ENCODE measurements around the gene TTLL4. TPM values are rescaled to one million over a fixed set of nuclear protein-coding genes. Genes with fewer than 3 reads are reported as not detected.

TTLL4 gene
- total RNA-seq, 2 experiments from 2014 or later: 33.7 to 46.6 TPM

DNA sequence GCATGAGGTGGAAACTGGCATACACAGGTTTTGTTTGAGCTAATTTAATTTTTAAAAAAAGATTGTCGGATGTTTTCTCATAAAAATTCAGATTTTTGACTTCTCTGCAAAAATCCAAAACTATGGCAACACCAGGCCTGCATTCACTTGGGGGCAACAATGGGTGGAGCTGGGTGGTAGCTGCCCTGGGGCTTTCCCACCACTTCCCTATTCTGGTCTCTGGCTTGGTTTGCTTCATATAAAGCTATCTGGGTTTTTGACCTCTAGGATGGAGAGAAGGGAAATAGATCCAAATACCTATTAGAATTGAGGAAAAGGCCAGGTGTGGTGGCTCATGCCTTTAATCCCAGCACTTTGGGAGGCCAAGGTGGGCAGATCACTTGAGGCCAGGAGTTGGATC is 65.9 kb downstream of the TTLL4 start:
- H3K4me3 Mint-ChIP-seq: no peak overlapping the region
- no peak overlapping the region for H3K27ac Mint-ChIP-seq
- peaks cover 9% of the 10 kb centered on the region for H3K9me3 Mint-ChIP-seq (ENCODE audit: low read depth)
- no peaks in the 10 kb centered on the region for H3K4me1 Mint-ChIP-seq
- intact Hi-C loops (cut with DNase I, micrococcal nuclease): no loop called here
- H3K27me3 Mint-ChIP-seq: peaks cover 20% of the 10 kb centered on the region
- POLR2A ChIA-PET: no interaction called here
- peaks cover 18% of the 10 kb centered on the region for H3K36me3 Mint-ChIP-seq (ENCODE audit: low read depth)
- ATAC-seq (no peak), DNase-seq (no peak)
- CTCF ChIA-PET: interaction anchor here (0.6 to 0.8 kb wide), 2 partner anchors 12 to 933 kb away, joined by 3 to 4 read pairs; no protein-coding TSS in a partner anchor

DNA sequence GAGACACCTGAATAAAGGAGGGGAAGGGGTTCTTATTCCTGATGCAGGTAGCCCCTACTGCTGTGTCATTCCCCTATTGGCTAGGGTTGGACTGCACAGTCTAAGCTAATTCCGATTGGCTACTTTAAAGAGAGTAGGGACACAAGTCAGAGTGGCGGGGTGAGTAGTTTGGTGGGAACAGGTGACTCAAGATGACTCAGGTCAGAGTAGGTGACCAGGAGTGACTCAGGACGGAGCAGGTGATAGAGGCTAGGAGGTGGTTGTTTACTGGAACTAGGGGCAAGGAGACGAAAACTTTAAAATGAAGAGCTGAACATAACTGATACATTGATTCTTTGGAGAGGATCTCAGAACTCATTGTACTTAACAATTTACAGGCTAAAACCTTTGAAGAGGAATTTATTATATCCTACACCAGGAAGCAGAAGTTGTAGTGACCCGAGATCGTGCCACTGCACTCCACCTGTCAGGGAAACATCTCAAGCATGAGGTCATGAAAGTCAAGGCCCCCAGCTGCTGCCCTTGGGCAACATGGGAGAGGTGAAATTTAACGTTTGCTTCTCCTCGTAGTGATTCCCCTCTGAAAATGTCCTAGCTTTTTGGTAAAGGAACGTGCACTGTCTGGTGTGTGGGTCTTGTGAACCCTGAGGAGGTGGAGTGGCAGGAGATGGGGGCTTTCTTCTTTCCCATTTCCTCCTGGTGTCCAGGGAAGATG is 66.8 kb downstream of the TTLL4 start:
- Mint-ChIP-seq H3K4me1 (no peaks in the 10 kb centered on the region), H3K9me3 (ENCODE audit: low read depth) (peaks cover 9% of the 10 kb centered on the region), H3K27me3 (peaks cover 22% of the 10 kb centered on the region), H3K36me3 (ENCODE audit: low read depth) (peaks cover 12% of the 10 kb centered on the region), H3K4me3 (no peak overlapping the region), H3K27ac (no peak overlapping the region)
- CTCF ChIA-PET: interaction anchor here (0.6 to 0.9 kb wide), 2 partner anchors 9 to 266 kb away, joined by 3 read pairs; no protein-coding TSS in a partner anchor
- POLR2A ChIA-PET: no interaction called here
- ATAC-seq (no peak), DNase-seq (no peak)
- intact Hi-C loops (cut with DNase I, micrococcal nuclease): no loop called here

DNA sequence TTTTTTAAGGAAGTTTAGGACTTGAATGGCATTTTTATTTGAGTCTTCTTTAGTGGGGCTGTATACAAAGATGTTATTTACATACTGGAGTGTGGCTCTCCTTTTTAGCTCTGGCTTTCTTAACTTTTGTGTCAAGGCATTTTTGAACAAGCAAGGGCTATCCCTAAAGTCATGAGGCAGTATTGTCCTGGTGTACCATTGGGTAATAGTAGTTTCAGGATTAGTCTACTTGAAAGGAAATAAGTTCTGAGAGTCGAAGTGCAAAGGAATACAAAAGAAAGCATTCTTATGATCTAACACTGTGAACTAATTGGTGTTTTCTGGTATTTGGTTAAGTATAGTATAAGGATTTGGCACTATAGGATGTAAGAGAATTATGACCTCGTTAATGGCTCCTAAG is 69.4 kb downstream of the TTLL4 start:
- Mint-ChIP-seq H3K4me3 (no peak overlapping the region), H3K36me3 (ENCODE audit: low read depth) (peaks cover 10% of the 10 kb centered on the region), H3K4me1 (no peaks in the 10 kb centered on the region), H3K9me3 (ENCODE audit: low read depth) (peaks cover 9% of the 10 kb centered on the region), H3K27ac (no peak overlapping the region), H3K27me3 (peaks cover 35% of the 10 kb centered on the region)
- CTCF ChIA-PET: interaction anchor here (0.8 to 1.0 kb wide), 3 partner anchors 15 to 93 kb away, joined by 3 to 4 read pairs (median 3); no protein-coding TSS in a partner anchor
- ATAC-seq: no peak
- no peak for DNase-seq
- intact Hi-C loops (cut with DNase I, micrococcal nuclease): no loop called here
- POLR2A ChIA-PET: no interaction called here

DNA sequence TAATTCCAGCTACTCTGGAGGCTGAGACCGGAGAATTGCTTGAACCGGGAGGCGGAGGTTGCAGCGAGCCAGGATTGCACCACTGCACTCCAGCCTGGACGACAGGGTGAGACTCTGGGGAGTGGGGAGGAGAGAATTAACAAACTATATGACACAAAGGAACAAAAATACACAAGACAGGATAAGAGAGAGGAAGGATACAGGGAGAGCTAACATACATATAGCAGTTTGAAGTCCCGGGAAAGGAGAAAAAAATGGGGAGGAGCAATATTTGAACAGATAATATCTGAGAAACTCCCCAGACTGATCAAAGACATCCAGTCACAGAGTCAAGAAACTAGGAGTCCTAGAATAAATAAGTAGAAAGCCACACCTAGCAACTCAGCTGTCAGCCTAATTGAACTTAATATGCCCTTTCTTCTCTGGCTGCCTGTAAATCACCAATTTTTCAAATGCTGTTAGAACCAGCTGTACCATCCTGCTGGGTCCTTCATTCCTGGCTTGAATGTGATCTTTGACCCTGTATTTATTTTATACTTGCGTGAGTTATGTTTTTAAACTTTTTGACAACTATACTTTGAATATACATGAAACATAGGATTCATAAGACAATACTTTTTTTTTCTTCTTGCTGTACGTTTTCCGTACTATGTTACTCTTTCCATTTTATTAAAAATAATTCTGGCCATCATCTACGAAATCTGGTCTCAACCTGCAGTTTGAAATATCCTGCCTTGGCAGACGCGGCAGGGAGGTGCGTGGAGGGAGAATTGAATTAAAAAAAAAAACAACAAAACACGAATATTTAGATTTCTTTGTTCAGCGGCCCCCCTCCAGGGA is 70.4 kb downstream of the TTLL4 start:
- H3K36me3 Mint-ChIP-seq (ENCODE audit: low read depth): peaks cover 8% of the 10 kb centered on the region
- intact Hi-C loops (cut with DNase I, micrococcal nuclease): no loop called here
- no peaks in the 10 kb centered on the region for H3K4me1 Mint-ChIP-seq
- POLR2A ChIA-PET: no interaction called here
- peaks cover 35% of the 10 kb centered on the region for H3K27me3 Mint-ChIP-seq
- no peak overlapping the region for H3K27ac Mint-ChIP-seq
- no peak overlapping the region for H3K4me3 Mint-ChIP-seq
- no peak for DNase-seq
- no peak for ATAC-seq
- peaks cover 7% of the 10 kb centered on the region for H3K9me3 Mint-ChIP-seq (ENCODE audit: low read depth)
- CTCF ChIA-PET: interaction anchor here (0.5 to 1.4 kb wide), 4 partner anchors 9 to 992 kb away, joined by 3 to 4 read pairs (median 3); no protein-coding TSS in a partner anchor

DNA sequence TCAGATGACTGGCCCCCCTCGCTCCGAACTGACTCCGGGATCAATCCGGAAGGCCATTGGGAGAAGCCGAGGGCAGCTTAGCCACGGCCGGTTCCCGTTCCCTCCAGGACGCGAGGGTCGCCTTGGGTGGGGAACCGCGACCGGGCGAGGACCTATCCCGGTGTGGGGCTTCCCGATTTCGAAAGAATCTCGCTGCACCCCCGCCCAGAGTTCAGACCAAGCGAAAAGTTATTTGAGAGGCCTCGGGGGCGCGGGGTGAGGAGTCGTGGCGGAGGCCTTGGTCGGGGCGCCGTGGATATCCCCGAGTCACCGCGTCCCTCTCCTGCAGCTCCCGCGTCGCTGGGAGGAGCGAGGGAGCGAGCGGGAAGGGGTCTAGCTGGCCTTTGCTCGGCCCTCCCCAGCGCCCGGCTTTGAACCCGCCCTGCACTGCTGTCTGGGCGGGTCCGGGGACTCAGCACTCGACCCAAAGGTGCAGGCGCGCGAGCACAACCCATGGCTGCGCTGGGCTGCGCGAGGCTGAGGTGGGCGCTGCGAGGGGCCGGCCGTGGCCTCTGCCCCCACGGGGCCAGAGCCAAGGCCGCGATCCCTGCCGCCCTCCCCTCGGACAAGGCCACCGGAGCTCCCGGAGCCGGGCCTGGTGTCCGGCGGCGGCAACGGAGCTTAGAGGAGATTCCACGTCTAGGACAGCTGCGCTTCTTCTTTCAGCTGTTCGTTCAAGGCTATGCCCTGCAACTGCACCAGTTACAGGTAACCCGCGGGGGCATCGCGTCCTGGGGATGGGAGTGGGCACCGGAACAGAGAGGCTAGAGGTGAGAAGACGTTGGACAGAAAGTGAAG is 71.3 kb downstream of the TTLL4 start, which contains the start of gene CYP27A1:
CYP27A1 (plus strand) TSS at position 457 of the 837 bp plus-strand sequence; CDS start at position 493, 36 bp downstream.
- H3K9me3 Mint-ChIP-seq (ENCODE audit: low read depth): peaks cover 5% of the 10 kb centered on the region
- peaks cover 35% of the 10 kb centered on the region for H3K27me3 Mint-ChIP-seq
- H3K4me1 Mint-ChIP-seq: no peaks in the 10 kb centered on the region
- no peak within 1 kb of the TSS for H3K4me3 Mint-ChIP-seq
- DNase-seq (peak; percentile 10), ATAC-seq (peak; percentile 30)
- intact Hi-C loops (cut with DNase I, micrococcal nuclease): no loop called here
- CTCF ChIA-PET: interaction anchor here (0.5 to 1.4 kb wide), 6 partner anchors 9 to 992 kb away, joined by 3 to 5 read pairs (median 4); partner anchors contain the start of gene TTLL4
- H3K36me3 Mint-ChIP-seq (ENCODE audit: low read depth): peaks cover 5% of the 10 kb centered on the region
- POLR2A ChIA-PET: no interaction called here
- no peak within 1 kb of the TSS for H3K27ac Mint-ChIP-seq

DNA sequence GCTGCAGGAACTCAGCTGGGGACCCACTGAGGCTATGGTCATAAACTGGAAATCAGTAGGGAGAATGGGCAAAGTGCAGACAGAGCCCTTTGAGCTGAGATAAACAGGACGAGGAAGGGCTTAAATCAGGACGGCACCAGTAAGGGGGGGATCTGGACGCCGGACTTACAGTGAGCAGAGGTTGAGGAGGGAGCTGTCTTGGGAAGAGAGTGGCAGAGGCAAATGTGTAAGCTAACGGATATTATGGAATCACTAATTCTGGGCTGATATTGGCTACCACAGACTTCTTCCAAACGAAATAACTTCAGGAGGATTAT is 71.9 kb downstream of the TTLL4 start:
- Mint-ChIP-seq H3K9me3 (ENCODE audit: low read depth) (no peaks in the 10 kb centered on the region), H3K27me3 (peaks cover 37% of the 10 kb centered on the region), H3K36me3 (ENCODE audit: low read depth) (peaks cover under 1% of the 10 kb centered on the region), H3K4me3 (no peak overlapping the region), H3K27ac (no peak overlapping the region), H3K4me1 (no peaks in the 10 kb centered on the region)
- POLR2A ChIA-PET: no interaction called here
- intact Hi-C loops (cut with DNase I, micrococcal nuclease): no loop called here
- ATAC-seq (no peak), DNase-seq (no peak)
- CTCF ChIA-PET: interaction anchor here (0.6 to 1.4 kb wide), 4 partner anchors 21 to 198 kb away, joined by 3 to 5 read pairs (median 4); partner anchors contain the start of gene TTLL4

DNA sequence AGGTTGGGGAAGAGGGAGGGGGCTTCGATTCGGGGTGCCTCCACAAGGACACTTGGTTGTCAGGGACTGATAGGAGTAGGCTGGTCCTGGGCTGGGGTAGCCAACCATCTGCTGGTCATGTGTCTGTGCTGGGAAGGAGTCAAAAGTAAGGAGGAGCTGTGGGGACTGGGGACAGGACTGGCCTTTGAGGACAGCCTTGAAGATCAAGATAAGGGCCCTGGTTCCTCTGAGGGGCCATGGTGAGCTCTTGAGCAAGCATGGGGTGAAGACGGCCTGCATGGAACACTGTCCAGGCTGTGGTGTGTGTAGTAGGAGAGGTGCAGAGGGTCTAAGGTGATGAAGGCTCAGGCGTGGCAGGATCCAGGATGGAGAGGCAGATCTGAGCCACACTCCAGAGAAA is 73.1 kb downstream of the TTLL4 start:
- DNase-seq (no peak), ATAC-seq (no peak)
- H3K36me3 Mint-ChIP-seq (ENCODE audit: low read depth): no peaks in the 10 kb centered on the region
- no peaks in the 10 kb centered on the region for H3K9me3 Mint-ChIP-seq (ENCODE audit: low read depth)
- no peak overlapping the region for H3K4me3 Mint-ChIP-seq
- H3K27ac Mint-ChIP-seq: no peak overlapping the region
- H3K4me1 Mint-ChIP-seq: no peaks in the 10 kb centered on the region
- ChIA-PET CTCF (interaction anchor here (1.0 kb wide), 1 partner anchor 97 kb away, joined by 3 read pairs; no protein-coding TSS in a partner anchor), POLR2A (no interaction called here)
- peaks cover 36% of the 10 kb centered on the region for H3K27me3 Mint-ChIP-seq
- intact Hi-C loops (cut with DNase I, micrococcal nuclease): no loop called here

DNA sequence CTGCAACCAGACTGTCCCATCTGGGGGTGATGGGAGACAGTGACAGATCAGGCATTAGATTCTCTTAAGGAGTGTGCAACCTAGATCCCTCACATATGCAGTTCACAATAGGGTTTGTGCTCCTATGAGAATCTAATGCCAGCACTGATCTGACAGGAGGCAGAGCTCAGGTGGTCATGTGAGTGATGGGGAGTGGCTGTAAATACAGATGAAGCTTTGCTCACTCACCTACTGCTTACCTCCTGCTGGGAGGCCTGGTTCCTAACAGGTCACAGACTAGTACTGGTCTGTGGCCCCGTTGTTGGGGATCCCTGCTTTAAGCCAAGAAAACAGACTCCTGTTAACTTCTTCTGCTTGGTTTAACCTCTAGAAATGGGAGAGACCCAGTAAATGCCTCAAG is 74.5 kb downstream of the TTLL4 start:
- ATAC-seq (no peak), DNase-seq (no peak)
- ChIA-PET POLR2A (no interaction called here), CTCF (interaction anchor here (0.6 kb wide), 1 partner anchor 377 kb away, joined by 3 read pairs; no protein-coding TSS in a partner anchor)
- Mint-ChIP-seq H3K4me3 (no peak overlapping the region), H3K4me1 (no peaks in the 10 kb centered on the region), H3K27me3 (peaks cover 31% of the 10 kb centered on the region), H3K27ac (no peak overlapping the region), H3K9me3 (ENCODE audit: low read depth) (no peaks in the 10 kb centered on the region), H3K36me3 (ENCODE audit: low read depth) (no peaks in the 10 kb centered on the region)
- intact Hi-C loops (cut with DNase I, micrococcal nuclease): no loop called here

DNA sequence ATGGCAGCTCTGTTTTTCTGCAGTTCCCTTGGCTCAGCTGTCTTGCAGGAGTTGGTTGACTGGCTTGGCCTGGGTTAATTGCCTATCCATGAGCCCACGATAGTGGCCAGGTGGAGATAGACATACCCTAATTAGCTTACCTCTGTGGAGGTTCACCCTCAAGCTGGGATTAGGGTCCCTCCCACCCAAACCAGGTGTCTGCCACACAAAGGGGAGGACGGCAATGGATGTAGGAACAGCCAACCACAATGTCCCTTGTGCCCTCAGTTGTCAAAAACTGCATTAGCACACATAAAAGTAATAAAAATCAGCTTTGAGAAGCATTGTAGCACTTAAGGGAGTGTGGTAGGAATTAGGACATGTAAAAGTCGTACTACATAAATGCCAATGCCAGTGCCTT is 75.5 kb downstream of the TTLL4 start:
- CTCF ChIA-PET: interaction anchor here (1.1 kb wide), 1 partner anchor 8 kb away, joined by 3 read pairs; no protein-coding TSS in a partner anchor
- Mint-ChIP-seq H3K9me3 (ENCODE audit: low read depth) (no peaks in the 10 kb centered on the region), H3K4me3 (no peak overlapping the region), H3K27me3 (peaks cover 25% of the 10 kb centered on the region), H3K27ac (no peak overlapping the region), H3K4me1 (no peaks in the 10 kb centered on the region), H3K36me3 (ENCODE audit: low read depth) (no peaks in the 10 kb centered on the region)
- no peak for DNase-seq
- POLR2A ChIA-PET: no interaction called here
- ATAC-seq: no peak
- intact Hi-C loops (cut with DNase I, micrococcal nuclease): no loop called here

DNA sequence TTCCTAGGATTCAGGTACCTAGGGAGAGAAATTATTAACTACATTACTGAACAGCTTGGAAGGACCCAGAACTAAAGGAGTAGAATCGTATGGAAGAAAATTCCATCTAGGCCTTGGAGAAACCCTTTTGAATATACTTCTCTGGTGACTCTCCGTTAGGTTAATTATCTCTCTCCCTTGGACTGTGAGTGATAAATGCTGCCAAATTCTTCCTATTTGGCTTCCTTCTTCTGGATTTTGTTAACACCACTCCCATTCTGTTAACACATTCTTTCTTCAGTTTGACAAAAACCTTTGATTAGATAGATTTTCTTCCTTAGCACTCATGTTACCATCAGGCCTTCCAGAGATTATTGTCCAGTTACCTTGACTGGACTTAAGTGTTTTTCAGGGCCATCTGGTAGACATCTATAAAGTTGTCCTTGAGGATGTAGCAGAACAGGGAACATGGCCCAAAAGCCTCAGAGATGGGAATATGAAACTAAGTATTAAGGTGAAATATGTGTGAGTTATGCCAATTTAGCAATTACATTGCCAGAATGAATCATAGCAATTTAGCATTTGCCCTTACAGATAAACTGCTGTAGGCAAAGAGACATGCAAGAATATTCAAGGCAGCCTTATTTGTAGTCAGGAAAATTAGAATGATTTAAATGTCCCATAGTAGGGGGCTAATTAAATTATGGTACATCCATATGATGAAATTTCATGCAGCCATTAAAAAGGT is 78.1 kb downstream of the TTLL4 start:
- intact Hi-C loops (cut with DNase I, micrococcal nuclease): no loop called here
- H3K27me3 Mint-ChIP-seq: peaks cover 10% of the 10 kb centered on the region
- no peak overlapping the region for H3K27ac Mint-ChIP-seq
- H3K4me3 Mint-ChIP-seq: no peak overlapping the region
- ATAC-seq (no peak), DNase-seq (no peak)
- H3K36me3 Mint-ChIP-seq (ENCODE audit: low read depth): no peaks in the 10 kb centered on the region
- H3K4me1 Mint-ChIP-seq: no peaks in the 10 kb centered on the region
- H3K9me3 Mint-ChIP-seq (ENCODE audit: low read depth): no peaks in the 10 kb centered on the region
- ChIA-PET POLR2A (no interaction called here), CTCF (interaction anchor here (0.6 to 1.4 kb wide), 2 partner anchors 12 to 59 kb away, joined by 3 to 4 read pairs; no protein-coding TSS in a partner anchor)
